H1 (cell line): ENCODE data around the gene TNRC6C. TPM values are rescaled to one million over a fixed set of nuclear protein-coding genes. Genes with fewer than 3 reads are reported as not detected.

Source experiments
- RAD21 ChIP-seq, 2 experiments: IDR thresholded peaks in 1 of 2; conservative IDR thresholded peaks in 1 of 2; 2 replicates each; pipeline ENCODE4 v1.6.1; 2011; ENCODE audit warnings: low read depth in 2 of 2, low read length in 2 of 2, improper control_type of control experiment in 1 of 2, inconsistent platforms in 1 of 2, mild to moderate bottlenecking in 1 of 2, moderate library complexity in 1 of 2
- polyA plus RNA-seq, 7 experiments: library from polyadenylated mRNA; depleted of rRNA in 3 of 7; stranded (reverse) in 5 of 7; unstranded in 2 of 7; fragments of >200 nt in 5 of 7; fragments of 200-250 nt in 2 of 7; gene quantifications; 1 replicate in 5 of 7; 2 replicates in 1 of 7; 4 replicates in 1 of 7; pipeline versions ENCODE4 v1.2.1 to v1.2.3, GENCODE V29; 2011 to 2013; ENCODE audit warnings: missing spikeins in 2 of 7, mixed read lengths in 2 of 7
- total RNA-seq: library from RNA; stranded (reverse); fragmentation: NEBNext Ultra II Directional; extraction: Animal tissue kit (Norgen Biotek cat#: 25700); gene quantifications from 2 replicates; pipeline ENCODE4 v1.2.1, GENCODE V29; 2021

TNRC6C gene
- total and polyA plus RNA-seq, 2 of the 8 experiments (the other 6 are each of a cell fraction or from before 2014, with no cell fraction given) = 2.8 to 28.9 TPM

- no peak for TF ChIP-seq RAD21 (IDR thresholded peaks at IDR 0.05 in 1 of 2, conservative IDR thresholded peaks at IDR 0.05 in 1 of 2; ENCODE audit: low read depth in 2 of 2, low read length in 2 of 2)
These were observed 142.6 kb downstream of the TNRC6C start (continued) for GRCh38 chr17:78101112-78101511.
